Tibial artery (tissue), 4 donors: ENCODE data around the gene CPN1.

ENCODE experiments used
- DNase-seq, 2 donors: peaks; one replicate each; pipeline ENCODE4 v3.0.0-alpha.2; 2019
- H3K27ac ChIP-seq, 2 donors: fragments of 200-600 bp; sonication (generic) in 1 of 2; 1 replicate in 1 of 2; 2 replicates in 1 of 2; pipeline ENCODE4 v1.5.1; 2018 to 2019; ENCODE audit warnings: mild to moderate bottlenecking in 1 of 2
- H3K27me3 ChIP-seq, 2 donors: fragments of 200-600 bp; sonication (generic) in 1 of 2; one replicate each; pipeline versions ENCODE4 v1.5.1 to v1.6.0; 2016 to 2019
- H3K36me3 ChIP-seq, 3 donors: fragments of 200-600 bp; sonication (generic) in 2 of 3; one replicate each; pipeline ENCODE4 v1.5.1; 2016 to 2019; ENCODE audit warnings: mild to moderate bottlenecking in 2 of 3
- H3K4me1 ChIP-seq, 4 donors: fragments of 200-600 bp; sonication (generic) in 2 of 4; 1 replicate in 3 of 4; 2 replicates in 1 of 4; pipeline ENCODE4 v1.5.1; 2016 to 2019
- H3K4me3 ChIP-seq, 2 donors: fragments of 200-600 bp; sonication (generic) in 1 of 2; 1 replicate in 1 of 2; 2 replicates in 1 of 2; pipeline ENCODE4 v1.5.1; 2018 to 2019; ENCODE audit warnings: mild to moderate bottlenecking in 2 of 2
- H3K9me3 ChIP-seq, 3 donors: fragments of 200-600 bp; sonication (generic) in 1 of 3; one replicate each; pipeline ENCODE4 v1.5.1; 2016 to 2019
- CTCF ChIP-seq, 2 experiments: fragments of 200-600 bp in 1 of 2; fragments of 450-650 bp in 1 of 2; IDR thresholded peaks; one replicate each; pipeline ENCODE4 v1.5.1; 2017 to 2019; ENCODE audit warnings: antibody characterized with exemption in 2 of 2, mild to moderate bottlenecking in 1 of 2, moderate library complexity in 1 of 2
- intact Hi-C: fragments of 100-400 bp; cut with DNase I; formaldehyde crosslinking; loops from one replicate; pipeline ENCODE4 v1.15.0; 2023; ENCODE audit warnings: low total_unique reads

Gene CPN1

GRCh38 chr10:100022403-100022802, 59.3 kb downstream of the CPN1 start:
- no peak for DNase-seq
- H3K36me3 ChIP-seq, result no peaks in the 10 kb centered on the region
- H3K27me3 ChIP-seq, result peaks cover 0 to 16% of the 10 kb centered on the region in 2 donors
- H3K4me1 ChIP-seq, result no peaks in the 10 kb centered on the region
- intact Hi-C loops, result no loop called here
- H3K4me3 ChIP-seq, result no peak overlapping the region
- peaks cover 0 to 5% (median 0%) of the 10 kb centered on the region in 3 donors for H3K9me3 ChIP-seq
- no peak overlapping the region for H3K27ac ChIP-seq
- no peak for TF ChIP-seq CTCF (IDR thresholded peaks at IDR 0.05)

- H3K4me1 ChIP-seq, result no peaks in the 10 kb centered on the region
Observed at GRCh38 chr10:100021322-100021721, 60.3 kb downstream of the CPN1 start.

GRCh38 chr10:100020886-100021253, 60.8 kb downstream of the CPN1 start:
- no peaks in the 10 kb centered on the region for H3K4me1 ChIP-seq
- H3K4me3 ChIP-seq, result no peak overlapping the region
- intact Hi-C loops, result no loop called here
- no peak for DNase-seq
- no peaks in the 10 kb centered on the region for H3K36me3 ChIP-seq
- no peaks in the 10 kb centered on the region for H3K9me3 ChIP-seq
- H3K27me3 ChIP-seq, result peaks cover 0 to 16% of the 10 kb centered on the region in 2 donors
- no peak overlapping the region for H3K27ac ChIP-seq
- TF ChIP-seq CTCF (IDR thresholded peaks at IDR 0.05), result no peak

More at GRCh38 chr10:100021322-100021721, 60.3 kb downstream of the CPN1 start:
- Histone ChIP-seq H3K27me3 (peaks cover 0 to 16% of the 10 kb centered on the region in 2 donors), H3K36me3 (no peaks in the 10 kb centered on the region), H3K27ac (no peak overlapping the region), H3K9me3 (no peaks in the 10 kb centered on the region), H3K4me3 (no peak overlapping the region)
- intact Hi-C loops, result no loop called here
- TF ChIP-seq CTCF (IDR thresholded peaks at IDR 0.05), result no peak
- DNase-seq, result no peak

GRCh38 chr10:100020142-100020885, 61.4 kb downstream of the CPN1 start:
- no peak for TF ChIP-seq CTCF (IDR thresholded peaks at IDR 0.05)
- no peak for DNase-seq

GRCh38 chr10:100019787-100020141, 61.9 kb downstream of the CPN1 start:
- H3K4me3 ChIP-seq, result no peak overlapping the region
- TF ChIP-seq CTCF (IDR thresholded peaks at IDR 0.05), result no peak
- no peaks in the 10 kb centered on the region for H3K4me1 ChIP-seq
- H3K27ac ChIP-seq, result no peak overlapping the region
- H3K27me3 ChIP-seq, result peaks cover 0 to 16% of the 10 kb centered on the region in 2 donors
- H3K36me3 ChIP-seq, result no peaks in the 10 kb centered on the region
- no peak for DNase-seq
- no peaks in the 10 kb centered on the region for H3K9me3 ChIP-seq
- intact Hi-C loops, result no loop called here

More at GRCh38 chr10:100020142-100020885, 61.4 kb downstream of the CPN1 start:
- Histone ChIP-seq H3K9me3 (no peaks in the 10 kb centered on the region), H3K27ac (no peak overlapping the region), H3K36me3 (no peaks in the 10 kb centered on the region), H3K4me3 (no peak overlapping the region), H3K4me1 (no peaks in the 10 kb centered on the region), H3K27me3 (peaks cover 0 to 16% of the 10 kb centered on the region in 2 donors)
- intact Hi-C loops, result no loop called here
